SK-N-MC (cell line): ENCODE results near the gene SEPTIN6.

Experiments
- EZH2 ChIP-seq: fragments of 200-600 bp; sonication (generic); IDR thresholded peaks from one replicate; pipeline ENCODE4 v1.6.1; 2017; ENCODE audit warnings: antibody characterized with exemption
- FOXP2 ChIP-seq: optimal IDR thresholded peaks from 2 replicates; pipeline ENCODE3; 2011; ENCODE audit warnings: mild to moderate bottlenecking, moderate library complexity; ENCODE audit not compliant: insufficient read depth; ENCODE audit errors: extremely low read length, control extremely low read depth
- POLR2AphosphoS5 ChIP-seq: IDR thresholded peaks from 2 replicates; pipeline ENCODE4 v1.6.1; 2012; ENCODE audit warnings: mild to moderate bottlenecking, low read depth, low read length, borderline replicate concordance

GRCh38 chrX:119690921-119691716, 1.8 kb downstream of the SEPTIN6 start:
- TF ChIP-seq EZH2, result no peak
- no peak for TF ChIP-seq POLR2AphosphoS5
- TF ChIP-seq FOXP2, result no peak
